Endothelial cell of umbilical vein (primary cell): ENCODE measurements around the gene DDR1. TPM values are rescaled to one million over a fixed set of nuclear protein-coding genes. Genes with fewer than 3 reads are reported as not detected.

Source experiments
- BruUV-seq: library from RNA; stranded (reverse); fragments of 400-500 nt; replicated peaks from 2 replicates; lab custom pipeline; 2021; lab: Mats Ljungman, UMichigan
- CTCF ChIA-PET: fragments of 300-600, 350-600 bp; sonication (Branson Sonifier 250); formaldehyde crosslinking; loops from one replicate; lab custom pipeline; 2021; ENCODE audit warnings: antibody characterized with exemption, inconsistent platforms; lab: Charles Lee
- POLR2A ChIA-PET: fragments of 300-600, 350-600 bp; sonication (Branson Sonifier 250); formaldehyde crosslinking; loops from one replicate; lab custom pipeline; 2021; ENCODE audit warnings: antibody characterized with exemption, inconsistent platforms; lab: Charles Lee
- DNase-seq: peaks from one replicate; pipeline ENCODE4 v3.0.0-alpha.2; 2011; ENCODE audit warnings: low read depth, low spot score
- FAIRE-seq: peaks from 2 replicates; lab custom pipeline; 2011; peaks lifted over from hg19 to GRCh38; lab: Jason Lieb, UNC
- H2AFZ ChIP-seq: 2 replicates; pipeline ENCODE4 v1.6.0; 2012; ENCODE audit warnings: low read depth, low read length, control low read depth, inconsistent platforms
- H3K27ac ChIP-seq: 2 replicates; pipeline ENCODE4 v1.5.1; 2011; ENCODE audit warnings: low read depth, mild to moderate bottlenecking, control low read depth, low read length, moderate library complexity; ENCODE audit not compliant: insufficient read depth
- H3K27me3 ChIP-seq, 2 experiments: 2 replicates each; pipeline versions ENCODE4 v1.6.0 to v1.6.1; 2011; ENCODE audit warnings: low read length in 2 of 2, mixed read lengths in 1 of 2; ENCODE audit not compliant: control insufficient read depth in 2 of 2, insufficient read depth in 2 of 2
- H3K36me3 ChIP-seq, 2 experiments: 2 replicates in 1 of 2; 3 replicates in 1 of 2; pipeline ENCODE4 v1.5.1; 2011; ENCODE audit warnings: low read length in 2 of 2, mild to moderate bottlenecking in 1 of 2, moderate library complexity in 1 of 2; ENCODE audit not compliant: control insufficient read depth in 2 of 2, insufficient read depth in 2 of 2; ENCODE audit errors: extremely low read depth in 1 of 2
- H3K4me1 ChIP-seq: 3 replicates; pipeline ENCODE4 v1.5.1; 2011; ENCODE audit warnings: mild to moderate bottlenecking, low read length; ENCODE audit not compliant: control insufficient read depth, insufficient read depth; ENCODE audit errors: extremely low read depth
- H3K4me2 ChIP-seq: 2 replicates; pipeline ENCODE4 v1.6.1; 2011; ENCODE audit warnings: low read length, control low read depth, mixed read lengths; ENCODE audit not compliant: insufficient read depth
- H3K4me3 ChIP-seq, 3 experiments: fragments of 200-600 bp in 1 of 3; sonication (generic), shearing (Covaris generic) in 1 of 3; replicated peaks in 1 of 3; 2 replicates each; pipeline ENCODE4 v1.5.1; 2011 to 2016; ENCODE audit warnings: control low read depth in 3 of 3, low read length in 3 of 3, mild to moderate bottlenecking in 2 of 3, inconsistent platforms in 1 of 3, low read depth in 1 of 3, moderate library complexity in 1 of 3; ENCODE audit not compliant: insufficient read depth in 1 of 3
- H3K79me2 ChIP-seq: 2 replicates; pipeline ENCODE4 v1.6.0; 2012; ENCODE audit warnings: low read length, inconsistent platforms; ENCODE audit not compliant: control insufficient read depth, insufficient read depth
- H3K9ac ChIP-seq: replicated peaks from 2 replicates; pipeline ENCODE3; 2011; ENCODE audit warnings: low read length, control low read depth; ENCODE audit not compliant: insufficient read depth; ENCODE audit errors: extremely low read depth
- H3K9me1 ChIP-seq: replicated peaks from 3 replicates; pipeline ENCODE4 v1.6.0; 2011; ENCODE audit warnings: mild to moderate bottlenecking, low read length; ENCODE audit not compliant: control insufficient read depth, insufficient read depth; ENCODE audit errors: extremely low read depth
- H3K9me3 ChIP-seq: replicated peaks from 2 replicates; pipeline ENCODE4 v1.5.1; 2012; ENCODE audit warnings: low read length, inconsistent platforms; ENCODE audit not compliant: control insufficient read depth, insufficient read depth
- H4K20me1 ChIP-seq: replicated peaks from 2 replicates; pipeline ENCODE3; 2011; ENCODE audit warnings: mild to moderate bottlenecking, low read length; ENCODE audit not compliant: control insufficient read depth, insufficient read depth; ENCODE audit errors: extremely low read depth
- EZH2 ChIP-seq: IDR thresholded peaks from 2 replicates; pipeline ENCODE4 v1.6.1; 2012; ENCODE audit warnings: borderline replicate concordance, low read depth, mild to moderate bottlenecking, moderate library complexity, low read length, inconsistent platforms; ENCODE audit not compliant: severe bottlenecking
- FOS ChIP-seq: IDR thresholded peaks from 2 replicates; pipeline ENCODE4 v1.6.1; 2011; ENCODE audit warnings: mild to moderate bottlenecking, low read length, moderate library complexity, borderline replicate concordance; ENCODE audit not compliant: insufficient read depth
- GATA2 ChIP-seq: IDR thresholded peaks from 2 replicates; pipeline ENCODE4 v1.7.0; 2011; ENCODE audit warnings: low read depth, mild to moderate bottlenecking, moderate library complexity, mixed read lengths, low read length; ENCODE audit not compliant: insufficient read length, insufficient read depth
- JUN ChIP-seq: IDR thresholded peaks from 2 replicates; pipeline ENCODE4 v1.6.1; 2011; ENCODE audit warnings: borderline replicate concordance, low read depth; ENCODE audit not compliant: insufficient read length, insufficient read depth
- MYC ChIP-seq: IDR thresholded peaks from one replicate; pipeline ENCODE4 v1.6.1; 2011; ENCODE audit warnings: mild to moderate bottlenecking, low read depth, low read length
- POLR2A ChIP-seq: IDR thresholded peaks from 2 replicates; pipeline ENCODE4 v1.6.1; 2012; ENCODE audit warnings: low read depth, mild to moderate bottlenecking, control low read depth, low read length
- POLR2AphosphoS5 ChIP-seq: IDR thresholded peaks from 2 replicates; pipeline ENCODE4 v1.6.1; 2012; ENCODE audit warnings: low read depth, mild to moderate bottlenecking, control low read depth, low read length, moderate library complexity; ENCODE audit not compliant: insufficient read depth
- dilution Hi-C: fragments of 300-500 bp; cut with MboI; formaldehyde crosslinking; loops from one replicate; pipeline ENCODE4 v1.15.0; 2019; ENCODE audit warnings: low sequenced_read_pairs; ENCODE audit not compliant: extremely low pct_ligation_motif_present
- intact Hi-C: fragments of 100-400 bp; cut with micrococcal nuclease; formaldehyde crosslinking; loops from one replicate; pipeline ENCODE4 v1.10.0; 2022
- polyA plus RNA-seq, 4 experiments: library from polyadenylated mRNA; depleted of rRNA in 3 of 4; stranded (reverse) in 3 of 4; unstranded in 1 of 4; fragments of >200 nt; gene quantifications; 2 replicates each; pipeline versions ENCODE4 v1.2.1 to v1.2.3, GENCODE V29; 2011 to 2012; ENCODE audit warnings: missing spikeins in 1 of 4
- total RNA-seq: library from RNA; stranded (reverse); gene quantifications from 2 replicates; pipeline ENCODE4 v1.2.3, GENCODE V29; 2021
- TF ChIP-seq, protein P1 (sequence below): IDR thresholded peaks from 2 replicates; pipeline ENCODE4 v1.6.1; 2011; ENCODE audit not compliant: insufficient read depth, insufficient read length
- TF ChIP-seq, protein P2 (sequence below), 2 donors: IDR thresholded peaks; 1 replicate in 1 of 2; 2 replicates in 1 of 2; pipeline ENCODE4 v1.5.1; 2011; ENCODE audit warnings: low read length in 2 of 2, mild to moderate bottlenecking in 2 of 2, moderate library complexity in 2 of 2, control low read depth in 1 of 2, inconsistent platforms in 1 of 2, low read depth in 1 of 2; ENCODE audit not compliant: insufficient read depth in 1 of 2; ENCODE audit errors: extremely low read depth in 1 of 2

The DDR1 gene
- total and polyA plus RNA-seq, 2 donors (not counting 3 experiments of a cell fraction or from before 2014, with no cell fraction given): 8.8 to 22.9 TPM

DNA sequence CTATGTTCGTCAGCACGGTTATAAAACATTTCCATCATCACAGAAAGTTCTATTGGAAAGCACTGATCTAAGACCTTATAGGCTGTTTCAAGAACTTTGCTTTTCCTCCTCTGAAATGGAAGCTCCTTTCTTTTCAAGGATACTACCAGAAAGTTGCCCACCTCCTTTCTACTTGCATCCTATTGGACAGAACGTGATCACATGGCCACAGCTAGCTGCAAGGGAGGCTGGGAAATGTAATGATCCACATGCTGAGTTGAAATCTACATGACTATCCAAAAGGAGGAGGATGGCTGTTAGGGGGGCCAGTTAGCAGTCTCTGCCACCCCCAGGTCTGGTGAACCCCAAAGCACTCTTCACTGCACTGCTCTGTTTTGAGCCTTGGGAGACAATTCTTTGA lies 44.4 kb downstream of the DDR1 start:
- POLR2A ChIA-PET: no interaction called here
- no peak overlapping the region for H2AFZ ChIP-seq
- no peaks in the 10 kb centered on the region for H3K27me3 ChIP-seq
- no peak for TF ChIP-seq MYC
- H3K79me2 ChIP-seq: no peaks in the 10 kb centered on the region
- no peak for FAIRE-seq
- no peak overlapping the region for H3K4me3 ChIP-seq
- H3K9ac ChIP-seq: no peak overlapping the region
- no peak overlapping the region for H3K27ac ChIP-seq
- CTCF ChIA-PET: interaction anchor here (1.0 to 1.7 kb wide), 2 partner anchors 12 to 151 kb away, joined by 3 to 4 read pairs; no protein-coding TSS in a partner anchor
- BruUV-seq: no TSS peak
- dilution Hi-C loops (no loop called here), intact Hi-C loops (no loop called here)
- DNase-seq: no peak
- no peaks in the 10 kb centered on the region for H3K9me3 ChIP-seq
- no peaks in the 10 kb centered on the region for H4K20me1 ChIP-seq
- peaks cover 2 to 18% of the 10 kb centered on the region in 2 experiments for H3K36me3 ChIP-seq
- H3K4me1 ChIP-seq: no peaks in the 10 kb centered on the region
- no peak overlapping the region for H3K4me2 ChIP-seq
- no peaks in the 10 kb centered on the region for H3K9me1 ChIP-seq

DNA sequence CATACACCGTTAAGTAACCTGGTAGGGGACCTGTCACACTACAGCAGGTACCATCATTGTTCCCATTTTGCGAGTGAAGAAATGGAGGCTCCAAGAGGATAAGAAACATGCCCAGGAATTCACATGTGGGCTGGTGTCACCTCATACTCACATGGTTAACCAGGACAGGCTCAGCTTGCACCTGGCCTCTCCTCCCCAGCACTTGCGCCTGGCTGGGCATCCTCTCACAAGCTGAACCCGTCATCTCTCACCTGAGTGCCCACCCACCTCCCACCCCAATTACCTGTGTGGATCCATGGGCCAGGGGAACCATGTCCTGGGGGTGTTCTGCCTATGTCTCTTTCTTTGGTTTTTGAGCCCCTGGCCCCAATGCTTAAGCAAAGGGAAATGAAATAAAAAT lies 46.2 kb downstream of the DDR1 start:
- dilution Hi-C loops: no loop called here

More for the DNA sequence above, 46.2 kb downstream of the DDR1 start:
- Histone ChIP-seq H3K4me1 (no peaks in the 10 kb centered on the region), H3K27me3 (peaks cover 0 to 2% of the 10 kb centered on the region in 2 experiments), H3K9me3 (no peaks in the 10 kb centered on the region), H3K9me1 (no peaks in the 10 kb centered on the region), H4K20me1 (no peaks in the 10 kb centered on the region), H3K4me3 (no peak overlapping the region), H3K27ac (no peak overlapping the region), H2AFZ (no peak overlapping the region), H3K79me2 (no peaks in the 10 kb centered on the region), H3K4me2 (no peak overlapping the region), H3K36me3 (peaks cover 0 to 11% of the 10 kb centered on the region in 2 experiments), H3K9ac (no peak overlapping the region)
- FAIRE-seq (no peak), DNase-seq (no peak)
- intact Hi-C loops: no loop called here
- CTCF ChIA-PET: interaction anchor here (1.5 to 1.7 kb wide), 3 partner anchors 12 to 140 kb away, joined by 4 read pairs; no protein-coding TSS in a partner anchor
- no TSS peak for BruUV-seq
- POLR2A ChIA-PET: no interaction called here
- TF ChIP-seq, protein P1, sequence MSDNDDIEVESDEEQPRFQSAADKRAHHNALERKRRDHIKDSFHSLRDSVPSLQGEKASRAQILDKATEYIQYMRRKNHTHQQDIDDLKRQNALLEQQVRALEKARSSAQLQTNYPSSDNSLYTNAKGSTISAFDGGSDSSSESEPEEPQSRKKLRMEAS: no peak
- TF ChIP-seq, protein P2, sequence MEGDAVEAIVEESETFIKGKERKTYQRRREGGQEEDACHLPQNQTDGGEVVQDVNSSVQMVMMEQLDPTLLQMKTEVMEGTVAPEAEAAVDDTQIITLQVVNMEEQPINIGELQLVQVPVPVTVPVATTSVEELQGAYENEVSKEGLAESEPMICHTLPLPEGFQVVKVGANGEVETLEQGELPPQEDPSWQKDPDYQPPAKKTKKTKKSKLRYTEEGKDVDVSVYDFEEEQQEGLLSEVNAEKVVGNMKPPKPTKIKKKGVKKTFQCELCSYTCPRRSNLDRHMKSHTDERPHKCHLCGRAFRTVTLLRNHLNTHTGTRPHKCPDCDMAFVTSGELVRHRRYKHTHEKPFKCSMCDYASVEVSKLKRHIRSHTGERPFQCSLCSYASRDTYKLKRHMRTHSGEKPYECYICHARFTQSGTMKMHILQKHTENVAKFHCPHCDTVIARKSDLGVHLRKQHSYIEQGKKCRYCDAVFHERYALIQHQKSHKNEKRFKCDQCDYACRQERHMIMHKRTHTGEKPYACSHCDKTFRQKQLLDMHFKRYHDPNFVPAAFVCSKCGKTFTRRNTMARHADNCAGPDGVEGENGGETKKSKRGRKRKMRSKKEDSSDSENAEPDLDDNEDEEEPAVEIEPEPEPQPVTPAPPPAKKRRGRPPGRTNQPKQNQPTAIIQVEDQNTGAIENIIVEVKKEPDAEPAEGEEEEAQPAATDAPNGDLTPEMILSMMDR (IDR thresholded peaks at IDR 0.05; ENCODE audit: extremely low read depth in 1 of 2, insufficient read depth in 1 of 2, low read depth in 1 of 2, low read length in 2 of 2): no peak
- TF ChIP-seq POLR2A (no peak), FOS (no peak), POLR2AphosphoS5 (no peak), EZH2 (no peak), MYC (no peak), GATA2 (no peak), JUN (no peak)
